SK-N-SH (cell line): Measurements from ENCODE around the gene DNAH9.

Source experiments
- CTCF ChIP-seq: fragments of 200-600 bp; sonication (generic); IDR thresholded peaks from 2 replicates; pipeline ENCODE4 v1.6.1; 2017; ENCODE audit warnings: antibody characterized with exemption, mild to moderate bottlenecking, moderate library complexity
- JUND ChIP-seq: IDR thresholded peaks from 2 replicates; pipeline ENCODE4 v1.4.0; 2012
- TAF1 ChIP-seq: IDR thresholded peaks from 2 replicates; pipeline ENCODE4 v1.6.1; 2012; ENCODE audit warnings: low read depth, mild to moderate bottlenecking, low read length, moderate library complexity, borderline replicate concordance

DNA sequence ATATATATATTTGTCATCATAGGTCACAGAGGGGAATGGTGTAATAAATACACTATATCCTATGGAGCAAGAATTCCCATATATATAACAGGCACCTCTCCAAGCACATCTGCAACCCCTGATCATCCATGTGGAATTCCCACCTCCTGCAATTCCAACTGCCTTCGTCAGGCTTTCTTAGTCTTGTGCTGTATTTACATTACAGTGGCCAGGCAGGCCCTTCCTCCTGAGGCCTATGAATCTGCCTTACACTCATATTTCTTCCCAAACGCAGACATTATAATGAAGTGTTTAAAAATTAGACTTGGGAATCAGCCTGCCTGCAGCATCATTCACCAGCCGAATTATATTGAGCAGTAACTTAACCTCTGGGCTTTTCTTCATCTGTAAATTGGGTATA lies 19.3 kb upstream of the DNAH9 start:
- TF ChIP-seq CTCF (no peak), JUND (no peak), TAF1 (no peak)
